ENCODE results near the gene CHRM4. TPM values are rescaled to one million over a fixed set of nuclear protein-coding genes. Genes with fewer than 3 reads are reported as not detected.

Gene CHRM4
- polyA plus RNA-seq, 2 donors = 0.02 TPM; not detected in 1

GRCh38 chr11:46356924-46357482 is 34.6 kb downstream of the CHRM4 start:
- Histone ChIP-seq H3K9me3 (ENCODE audit: control insufficient read depth in 2 of 2, insufficient read depth in 1 of 2, low read depth in 1 of 2, low read length in 1 of 2) (no peaks in the 10 kb centered on the region), H3K4me3 (ENCODE audit: low read depth in 1 of 2, low read length in 2 of 2) (no peak overlapping the region)

GRCh38 chr11:46353698-46354097 is 37.9 kb downstream of the CHRM4 start:
- no peaks in the 10 kb centered on the region for H3K27me3 ChIP-seq (ENCODE audit: control insufficient read depth in 1 of 2, insufficient read depth in 2 of 2, low read length in 2 of 2)
- H3K27ac ChIP-seq (ENCODE audit: low read depth in 2 of 2, low read length in 1 of 2) = peak overlapping the region in 1 of 2 donors; percentile 29
- H3K4me1 ChIP-seq (ENCODE audit: control insufficient read depth in 2 of 2, insufficient read depth in 2 of 2, low read length in 1 of 2) = peaks cover 3 to 29% of the 10 kb centered on the region in 2 donors
- WGBS, 2 donors = 25 to 47% methylated on average over 9 of the region's 9 CpGs
- peaks cover 0 to 3% of the 10 kb centered on the region in 2 donors for H3K36me3 ChIP-seq (ENCODE audit: control insufficient read depth in 2 of 2, insufficient read depth in 2 of 2, low read length in 1 of 2)
- H3K4me3 ChIP-seq (ENCODE audit: low read depth in 1 of 2, low read length in 2 of 2) = no peak overlapping the region
- no peaks in the 10 kb centered on the region for H3K9me3 ChIP-seq (ENCODE audit: control insufficient read depth in 2 of 2, insufficient read depth in 1 of 2, low read depth in 1 of 2, low read length in 1 of 2)

More at GRCh38 chr11:46356924-46357482, 34.6 kb downstream of the CHRM4 start:
- H3K27ac ChIP-seq (ENCODE audit: low read depth in 2 of 2, low read length in 1 of 2) = no peak overlapping the region
- no peaks in the 10 kb centered on the region for H3K27me3 ChIP-seq (ENCODE audit: control insufficient read depth in 1 of 2, insufficient read depth in 2 of 2, low read length in 2 of 2)
- peaks cover 7 to 23% of the 10 kb centered on the region in 2 donors for H3K4me1 ChIP-seq (ENCODE audit: control insufficient read depth in 2 of 2, insufficient read depth in 2 of 2, low read length in 1 of 2)
- 79 to 80% methylated on average over 7 of the region's 7 CpGs for WGBS, 2 donors
- H3K36me3 ChIP-seq (ENCODE audit: control insufficient read depth in 2 of 2, insufficient read depth in 2 of 2, low read length in 1 of 2) = peaks cover 0 to 3% of the 10 kb centered on the region in 2 donors

- H3K4me1 ChIP-seq (ENCODE audit: control insufficient read depth in 2 of 2, insufficient read depth in 2 of 2, low read length in 1 of 2) = peaks cover 3 to 33% of the 10 kb centered on the region in 2 donors
- peak overlapping the region in 1 of 2 donors; percentile 9 for H3K27ac ChIP-seq (ENCODE audit: low read depth in 2 of 2, low read length in 1 of 2)
- peaks cover 0 to 3% of the 10 kb centered on the region in 2 donors for H3K36me3 ChIP-seq (ENCODE audit: control insufficient read depth in 2 of 2, insufficient read depth in 2 of 2, low read length in 1 of 2)
- WGBS, 2 donors = 31 to 44% methylated on average over 33 of the region's 33 CpGs
- H3K27me3 ChIP-seq (ENCODE audit: control insufficient read depth in 1 of 2, insufficient read depth in 2 of 2, low read length in 2 of 2) = no peaks in the 10 kb centered on the region
- no peak overlapping the region for H3K4me3 ChIP-seq (ENCODE audit: low read depth in 1 of 2, low read length in 2 of 2)
- H3K9me3 ChIP-seq (ENCODE audit: control insufficient read depth in 2 of 2, insufficient read depth in 1 of 2, low read depth in 1 of 2, low read length in 1 of 2) = no peaks in the 10 kb centered on the region
These were observed 39.3 kb downstream of the CHRM4 start for GRCh38 chr11:46352063-46352841.

GRCh38 chr11:46351606-46352005 is 40.0 kb downstream of the CHRM4 start:
- Histone ChIP-seq H3K27me3 (ENCODE audit: control insufficient read depth in 1 of 2, insufficient read depth in 2 of 2, low read length in 2 of 2) (no peaks in the 10 kb centered on the region), H3K4me1 (ENCODE audit: control insufficient read depth in 2 of 2, insufficient read depth in 2 of 2, low read length in 1 of 2) (peaks cover 3 to 35% of the 10 kb centered on the region in 2 donors), H3K4me3 (ENCODE audit: low read depth in 1 of 2, low read length in 2 of 2) (no peak overlapping the region), H3K27ac (ENCODE audit: low read depth in 2 of 2, low read length in 1 of 2) (no peak overlapping the region), H3K9me3 (ENCODE audit: control insufficient read depth in 2 of 2, insufficient read depth in 1 of 2, low read depth in 1 of 2, low read length in 1 of 2) (no peaks in the 10 kb centered on the region), H3K36me3 (ENCODE audit: control insufficient read depth in 2 of 2, insufficient read depth in 2 of 2, low read length in 1 of 2) (peaks cover 0 to 3% of the 10 kb centered on the region in 2 donors)
- 57 to 62% methylated on average over 5 of the region's 5 CpGs for WGBS, 2 donors

GRCh38 chr11:46351148-46351547 is 40.4 kb downstream of the CHRM4 start:
- Histone ChIP-seq H3K4me3 (ENCODE audit: low read depth in 1 of 2, low read length in 2 of 2) (no peak overlapping the region), H3K4me1 (ENCODE audit: control insufficient read depth in 2 of 2, insufficient read depth in 2 of 2, low read length in 1 of 2) (peaks cover 1 to 38% of the 10 kb centered on the region in 2 donors), H3K9me3 (ENCODE audit: control insufficient read depth in 2 of 2, insufficient read depth in 1 of 2, low read depth in 1 of 2, low read length in 1 of 2) (no peaks in the 10 kb centered on the region), H3K27ac (ENCODE audit: low read depth in 2 of 2, low read length in 1 of 2) (no peak overlapping the region), H3K36me3 (ENCODE audit: control insufficient read depth in 2 of 2, insufficient read depth in 2 of 2, low read length in 1 of 2) (peaks cover 0 to 3% of the 10 kb centered on the region in 2 donors), H3K27me3 (ENCODE audit: control insufficient read depth in 1 of 2, insufficient read depth in 2 of 2, low read length in 2 of 2) (no peaks in the 10 kb centered on the region)
- WGBS, 2 donors = 50 to 59% methylated on average over 8 of the region's 8 CpGs

GRCh38 chr11:46350695-46351094 is 40.9 kb downstream of the CHRM4 start:
- Histone ChIP-seq H3K36me3 (ENCODE audit: control insufficient read depth in 2 of 2, insufficient read depth in 2 of 2, low read length in 1 of 2) (peaks cover 0 to 3% of the 10 kb centered on the region in 2 donors), H3K4me1 (ENCODE audit: control insufficient read depth in 2 of 2, insufficient read depth in 2 of 2, low read length in 1 of 2) (peaks cover 2 to 41% of the 10 kb centered on the region in 2 donors), H3K4me3 (ENCODE audit: low read depth in 1 of 2, low read length in 2 of 2) (no peak overlapping the region), H3K27me3 (ENCODE audit: control insufficient read depth in 1 of 2, insufficient read depth in 2 of 2, low read length in 2 of 2) (no peaks in the 10 kb centered on the region), H3K27ac (ENCODE audit: low read depth in 2 of 2, low read length in 1 of 2) (no peak overlapping the region), H3K9me3 (ENCODE audit: control insufficient read depth in 2 of 2, insufficient read depth in 1 of 2, low read depth in 1 of 2, low read length in 1 of 2) (no peaks in the 10 kb centered on the region)
- WGBS, 2 donors = 53% methylated on average over 3 of the region's 3 CpGs

GRCh38 chr11:46348566-46349401 is 42.8 kb downstream of the CHRM4 start:
- H3K4me1 ChIP-seq (ENCODE audit: control insufficient read depth in 2 of 2, insufficient read depth in 2 of 2, low read length in 1 of 2) = peaks cover 2 to 41% of the 10 kb centered on the region in 2 donors

GRCh38 chr11:46347637-46348311 is 43.8 kb downstream of the CHRM4 start:
- Histone ChIP-seq H3K9me3 (ENCODE audit: control insufficient read depth in 2 of 2, insufficient read depth in 1 of 2, low read depth in 1 of 2, low read length in 1 of 2) (no peaks in the 10 kb centered on the region), H3K4me3 (ENCODE audit: low read depth in 1 of 2, low read length in 2 of 2) (peak overlapping the region; percentile 71 to 84), H3K4me1 (ENCODE audit: control insufficient read depth in 2 of 2, insufficient read depth in 2 of 2, low read length in 1 of 2) (peaks cover 2 to 35% of the 10 kb centered on the region in 2 donors), H3K36me3 (ENCODE audit: control insufficient read depth in 2 of 2, insufficient read depth in 2 of 2, low read length in 1 of 2) (no peaks in the 10 kb centered on the region), H3K27me3 (ENCODE audit: control insufficient read depth in 1 of 2, insufficient read depth in 2 of 2, low read length in 2 of 2) (no peaks in the 10 kb centered on the region), H3K27ac (ENCODE audit: low read depth in 2 of 2, low read length in 1 of 2) (peak overlapping the region; percentile 40 to 54)
- WGBS, 2 donors = 14 to 20% methylated on average over 58 to 63 of the region's 63 CpGs

More at GRCh38 chr11:46348566-46349401, 42.8 kb downstream of the CHRM4 start:
- Histone ChIP-seq H3K27me3 (ENCODE audit: control insufficient read depth in 1 of 2, insufficient read depth in 2 of 2, low read length in 2 of 2) (no peaks in the 10 kb centered on the region), H3K27ac (ENCODE audit: low read depth in 2 of 2, low read length in 1 of 2) (peak overlapping the region in 1 of 2 donors; percentile 30), H3K4me3 (ENCODE audit: low read depth in 1 of 2, low read length in 2 of 2) (peak overlapping the region; percentile 71 to 84), H3K9me3 (ENCODE audit: control insufficient read depth in 2 of 2, insufficient read depth in 1 of 2, low read depth in 1 of 2, low read length in 1 of 2) (no peaks in the 10 kb centered on the region), H3K36me3 (ENCODE audit: control insufficient read depth in 2 of 2, insufficient read depth in 2 of 2, low read length in 1 of 2) (peaks cover 0 to 3% of the 10 kb centered on the region in 2 donors)
- WGBS, 2 donors = 47 to 55% methylated on average over 17 to 18 of the region's 18 CpGs
